HepG2 (cell line): ENCODE results near the gene ARHGEF16. TPM values are rescaled to one million over a fixed set of nuclear protein-coding genes. Genes with fewer than 3 reads are reported as not detected.

Source experiments
- ATAC-seq: fragments of 200-7000 bp; cut with Tn5 transposase; 3 replicates; pipeline ENCODE4 v1.9.1; 2020; ENCODE audit warnings: mild to moderate bottlenecking, moderate library complexity
- BruUV-seq: library from RNA; stranded (reverse); fragments of 400-500 nt; replicated peaks from 2 replicates; lab custom pipeline; 2021; lab: Mats Ljungman, UMichigan
- CTCF ChIA-PET: fragments of 300-600 bp; formaldehyde crosslinking; extraction: SDS; loops from one replicate; lab custom pipeline; 2021; ENCODE audit warnings: low total read pairs, inconsistent platforms, low intra/inter-chr PET ratio; lab: Yijun Ruan, JAX
- POLR2A ChIA-PET: fragments of 350-600 bp; sonication (Branson Sonifier 250); formaldehyde crosslinking; loops from one replicate; lab custom pipeline; 2020; ENCODE audit warnings: antibody characterized with exemption, inconsistent platforms; lab: Yijun Ruan, JAX
- DNase-seq: peaks from one replicate; pipeline ENCODE4 v3.0.0-alpha.2; 2015; ENCODE audit warnings: low spot score
- FAIRE-seq: peaks from 3 replicates; lab custom pipeline; 2011; peaks lifted over from hg19 to GRCh38; lab: Jason Lieb, UNC
- H2AFZ ChIP-seq: one replicate; pipeline ENCODE4 v1.6.1; 2011; ENCODE audit warnings: low read length, inconsistent platforms
- H3K27ac ChIP-seq: fragments of 300-600 bp; 3 replicates; pipeline ENCODE4 v1.8.0; 2011; ENCODE audit warnings: mixed run types, mild to moderate bottlenecking, mixed read lengths, low read length, inconsistent platforms; ENCODE audit not compliant: insufficient read depth; ENCODE audit errors: extremely low read length
- H3K27me3 ChIP-seq, 2 experiments: fragments of 200-600 bp in 1 of 2; 2 replicates in 1 of 2; 3 replicates in 1 of 2; pipeline versions ENCODE4 v1.6.0 to v1.8.0; 2011; ENCODE audit warnings: low read length in 2 of 2, mild to moderate bottlenecking in 2 of 2, moderate library complexity in 2 of 2, inconsistent platforms in 1 of 2; ENCODE audit not compliant: insufficient read depth in 2 of 2, control insufficient read depth in 1 of 2
- H3K36me3 ChIP-seq, 2 experiments: fragments of 200-600 bp in 1 of 2; replicated peaks in 1 of 2; 2 replicates in 1 of 2; 3 replicates in 1 of 2; pipeline versions ENCODE4 v1.5.1 to v1.8.0; 2011; ENCODE audit warnings: low read length in 2 of 2, inconsistent platforms in 1 of 2; ENCODE audit not compliant: insufficient read depth in 2 of 2, control insufficient read depth in 1 of 2
- H3K4me1 ChIP-seq: 2 replicates; pipeline ENCODE4 v1.5.1; 2012; ENCODE audit warnings: low read length, inconsistent platforms; ENCODE audit not compliant: insufficient read depth
- H3K4me2 ChIP-seq: 2 replicates; pipeline ENCODE4 v1.6.0; 2011; ENCODE audit warnings: low read depth, low read length, inconsistent platforms
- H3K4me3 ChIP-seq, 3 experiments: fragments of 200-600 bp in 1 of 3; sonication (generic), shearing (Covaris generic) in 1 of 3; replicated peaks in 1 of 3; 2 replicates each; pipeline ENCODE4 v1.5.1; 2011 to 2016; ENCODE audit warnings: low read length in 3 of 3, inconsistent platforms in 2 of 3, low read depth in 2 of 3, mild to moderate bottlenecking in 2 of 3, control low read depth in 1 of 3, mixed read lengths in 1 of 3; ENCODE audit not compliant: insufficient read depth in 1 of 3
- H3K79me2 ChIP-seq: one replicate; pipeline ENCODE4 v1.6.1; 2011; ENCODE audit warnings: low read length, inconsistent platforms; ENCODE audit not compliant: insufficient read depth
- H3K9ac ChIP-seq: 2 replicates; pipeline ENCODE4 v1.6.0; 2011; ENCODE audit warnings: mild to moderate bottlenecking, low read depth, low read length, inconsistent platforms; ENCODE audit not compliant: insufficient read depth
- H3K9me3 ChIP-seq: 2 replicates; pipeline ENCODE4 v1.5.1; 2012; ENCODE audit warnings: mild to moderate bottlenecking, low read length
- H4K20me1 ChIP-seq: 2 replicates; pipeline ENCODE4 v1.6.0; 2011; ENCODE audit warnings: inconsistent platforms, mild to moderate bottlenecking, low read length, moderate library complexity; ENCODE audit not compliant: insufficient read depth
- MTA1 ChIP-seq: sonication (generic); formaldehyde crosslinking; IDR thresholded peaks from 2 replicates; pipeline ENCODE4 v1.4.0; 2020; ENCODE audit warnings: missing genetic modification reagents, mild to moderate bottlenecking, borderline replicate concordance
- ZUFSP ChIP-seq: sonication (generic); formaldehyde crosslinking; IDR thresholded peaks from 2 replicates; pipeline ENCODE4 v1.9.0; 2021; ENCODE audit warnings: missing genetic modification reagents, mild to moderate bottlenecking, borderline replicate concordance
- WGBS: methylation state at CpG from one replicate; pipeline ENCODE4 v1.1.6; 2017; ENCODE audit warnings: low lambda C conversion rate; 5-methylcytosine and 5-hydroxymethylcytosine counted together
- in situ Hi-C: cut with HindIII; loops from 2 replicates; pipeline ENCODE4 v1.10.0; 2017; ENCODE audit warnings: low pct_unique_long_range_greater_than_20kb; ENCODE audit not compliant: extremely low pct_ligation_motif_present
- intact Hi-C: fragments of 100-400 bp; cut with micrococcal nuclease; formaldehyde crosslinking; loops from one replicate; pipeline ENCODE4 v1.10.0; 2022; ENCODE audit not compliant: unreplicated experiment
- polyA plus RNA-seq, 8 experiments: library from polyadenylated mRNA; depleted of rRNA in 3 of 8; stranded (reverse) in 7 of 8; unstranded in 1 of 8; fragments of >200 nt; fragmentation: Illumina TruSeq in 4 of 8; extraction: Trizol in 4 of 8; gene quantifications; 2 replicates each; pipeline versions ENCODE4 v1.2.1 to v1.2.3, GENCODE V29; 2011 to 2016; ENCODE audit warnings: low read depth in 4 of 8, missing spikeins in 1 of 8, mixed read lengths in 1 of 8; ENCODE audit not compliant: insufficient read depth in 1 of 8
- total RNA-seq, 5 experiments: library from RNA; depleted of rRNA; stranded (reverse); fragments of >200 nt; fragmentation: Illumina TruSeq; extraction: Trizol; gene quantifications; 2 replicates each; pipeline ENCODE4 v1.2.3, GENCODE V29; 2016; ENCODE audit warnings: low read depth in 1 of 5

ARHGEF16 gene
- total and polyA plus RNA-seq, 2 of the 13 experiments (the other 11 are each of a cell fraction or from before 2014, with no cell fraction given): 20.3 to 39.9 TPM

GRCh38 chr1:3509721-3510120, 55.3 kb downstream of the ARHGEF16 start (continued):
- TF ChIP-seq MTA1 (CRISPR knock-in tag): no peak

- FAIRE-seq: no peak
- H3K4me2 ChIP-seq: no peak overlapping the region
Observed at GRCh38 chr1:3510136-3510955, 55.9 kb downstream of the ARHGEF16 start.

More at GRCh38 chr1:3510136-3510955, 55.9 kb downstream of the ARHGEF16 start:
- TF ChIP-seq ZUFSP (CRISPR knock-in tag): no peak
- Histone ChIP-seq H4K20me1 (no peaks in the 10 kb centered on the region), H3K9me3 (no peaks in the 10 kb centered on the region), H3K9ac (no peak overlapping the region), H3K27ac (no peak overlapping the region), H2AFZ (no peak overlapping the region), H3K36me3 (no peaks in the 10 kb centered on the region), H3K27me3 (peaks cover 2 to 19% of the 10 kb centered on the region in 2 experiments; a peak in 3 of 5 replicates), H3K4me3 (no peak overlapping the region), H3K4me1 (no peaks in the 10 kb centered on the region), H3K79me2 (no peaks in the 10 kb centered on the region)
- DNase-seq (no peak), ATAC-seq (no peak)
- no TSS peak for BruUV-seq
- in situ Hi-C loops (no loop called here), intact Hi-C loops (no loop called here)
- CTCF ChIA-PET: no interaction called here
- POLR2A ChIA-PET: no interaction called here
- 33% methylated on average over 14 of the region's 32 CpGs for WGBS
